Measurements from ENCODE around the gene ASH1L.
"Not testable (repeated sequence)": the region's sequence is repeated elsewhere in the genome, so short reads cannot be mapped to it uniquely, and the experiment has no call there.

The ASH1L gene

GRCh38 chr1:155488419-155488818 is 74.2 kb downstream of the ASH1L start:
- not testable (repeated sequence) for DNase-seq

GRCh38 chr1:155487541-155487940 is 75.1 kb downstream of the ASH1L start:
- no peak for DNase-seq

- DNase-seq: not testable (repeated sequence)
Observed at GRCh38 chr1:155486952-155487351, 75.7 kb downstream of the ASH1L start.

- DNase-seq: no peak
Observed at GRCh38 chr1:155485945-155486344, 76.7 kb downstream of the ASH1L start.

- DNase-seq: no peak
Observed at GRCh38 chr1:155485222-155485621, 77.4 kb downstream of the ASH1L start.

- no peak for DNase-seq
Observed at GRCh38 chr1:155481741-155482241, 80.8 kb downstream of the ASH1L start.

GRCh38 chr1:155479205-155479604 is 83.4 kb downstream of the ASH1L start:
- peak; percentile 73 for DNase-seq

GRCh38 chr1:155478270-155478852 is 84.2 kb downstream of the ASH1L start:
- DNase-seq: no peak

- no peak for DNase-seq
Observed at GRCh38 chr1:155474146-155474545, 88.5 kb downstream of the ASH1L start.

- DNase-seq: no peak
Observed at GRCh38 chr1:155473151-155473821, 89.3 kb downstream of the ASH1L start.

GRCh38 chr1:155472491-155473083 is 90.0 kb downstream of the ASH1L start:
- DNase-seq: no peak

- no peak for DNase-seq
Observed at GRCh38 chr1:155471891-155472290, 90.7 kb downstream of the ASH1L start.

GRCh38 chr1:155471026-155471425 is 91.6 kb downstream of the ASH1L start:
- DNase-seq: no peak

GRCh38 chr1:155466996-155467395 is 95.6 kb downstream of the ASH1L start:
- peak; percentile 84 for DNase-seq

- no peak for DNase-seq
Observed at GRCh38 chr1:155466617-155466972, 96.0 kb downstream of the ASH1L start.

- peak; percentile 75 for DNase-seq
Observed at GRCh38 chr1:155463865-155464650, 98.5 kb downstream of the ASH1L start.

- DNase-seq: no peak
Observed at GRCh38 chr1:155458111-155458510, 104.5 kb downstream of the ASH1L start.

GRCh38 chr1:155457266-155457665 is 105.3 kb downstream of the ASH1L start:
- no peak for DNase-seq

GRCh38 chr1:155455588-155456195 is 106.9 kb downstream of the ASH1L start:
- DNase-seq: no peak

GRCh38 chr1:155454096-155454495 is 108.5 kb downstream of the ASH1L start:
- peak; percentile 9 for DNase-seq

- no peak for DNase-seq
Observed at GRCh38 chr1:155453141-155453540, 109.5 kb downstream of the ASH1L start.

GRCh38 chr1:155451199-155451598 is 111.4 kb downstream of the ASH1L start:
- DNase-seq: no peak

GRCh38 chr1:155442431-155442830 is 120.2 kb downstream of the ASH1L start:
- not testable (repeated sequence) for DNase-seq

All from EL (cell line).